Measurements from ENCODE around the gene TMTC1.
"Not testable (repeated sequence)": the region's sequence is repeated elsewhere in the genome, so short reads cannot be mapped to it uniquely, and the experiment has no call there.

The TMTC1 gene

GRCh38 chr12:29783773-29784666 lies at the start of gene TMTC1:
Gene TMTC1 (minus strand): TSS chr12:29783942. CDS start chr12:29783751, 191 bp downstream.
- DNase-seq (ENCODE audit: low spot score), result peak; percentile 93

- DNase-seq (ENCODE audit: low spot score), result no peak
These were observed 47.4 kb upstream of the TMTC1 start for GRCh38 chr12:29831173-29831572.

GRCh38 chr12:29830391-29830790 lies 46.6 kb upstream of the TMTC1 start:
- no peak for DNase-seq (ENCODE audit: low spot score)

GRCh38 chr12:29818916-29819623 lies 35.3 kb upstream of the TMTC1 start:
- DNase-seq (ENCODE audit: low spot score), result no peak

DNA sequence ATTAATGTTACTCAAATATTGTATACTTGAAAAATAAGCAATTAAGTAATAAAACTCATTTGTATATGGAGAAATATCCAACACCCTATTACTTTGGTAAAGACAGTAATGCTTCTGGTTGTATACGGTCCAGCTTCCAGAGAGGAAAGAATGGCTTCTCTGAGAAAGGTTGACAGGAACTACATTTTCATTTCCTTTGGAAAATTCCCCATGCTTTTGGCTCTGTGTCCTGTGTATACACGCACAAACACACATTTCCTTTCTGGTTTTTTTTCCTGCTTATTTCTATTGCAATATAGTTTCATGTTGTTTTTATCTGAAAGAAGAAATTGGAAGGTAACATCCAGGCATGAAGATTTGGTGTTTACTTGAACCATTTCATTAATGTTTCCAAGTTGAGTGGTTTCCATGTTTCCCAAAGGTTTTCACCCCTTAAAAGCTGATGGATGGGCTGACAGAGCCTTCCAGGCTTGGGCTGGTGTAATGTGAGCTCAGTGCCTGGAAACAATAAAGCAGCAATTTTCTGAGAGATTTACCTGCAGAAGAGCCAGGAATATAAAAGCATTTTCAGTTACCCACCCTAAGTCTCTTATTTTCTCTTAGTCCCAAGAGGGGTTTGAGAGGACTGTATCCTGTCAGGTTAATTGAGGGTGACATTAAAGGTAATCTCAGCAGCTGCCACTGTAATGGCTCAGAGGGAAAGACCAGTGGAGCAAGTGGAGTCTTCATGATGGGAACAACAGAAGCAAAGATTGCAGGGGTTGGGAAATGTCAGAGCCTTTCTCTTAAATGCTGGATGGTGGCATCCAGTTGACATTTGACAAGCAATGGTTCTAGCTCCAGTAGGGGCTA lies 33.4 kb upstream of the TMTC1 start:
- DNase-seq (ENCODE audit: low spot score), result no peak

GRCh38 chr12:29809616-29810361 lies 26.0 kb upstream of the TMTC1 start:
- not testable (repeated sequence) for DNase-seq (ENCODE audit: low spot score)

DNA sequence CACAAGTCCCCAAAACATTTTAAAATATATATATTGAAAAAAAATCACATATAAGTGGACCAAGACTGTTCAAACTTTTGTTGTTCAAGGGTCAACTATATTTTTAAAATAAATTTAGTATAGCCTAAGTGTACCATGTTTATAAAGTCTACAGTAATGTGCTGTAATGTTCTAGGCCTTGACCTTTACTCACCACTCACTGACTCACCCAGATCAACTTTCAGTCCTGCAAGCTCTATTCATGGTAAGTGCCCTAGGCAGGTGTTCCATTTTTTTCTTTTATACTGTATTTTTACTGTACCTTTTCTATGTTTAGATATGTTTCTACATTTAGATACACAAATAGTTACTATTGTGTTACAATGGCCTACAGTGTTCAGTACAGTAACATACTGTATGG lies 23.4 kb upstream of the TMTC1 start:
- no peak for DNase-seq (ENCODE audit: low spot score)

DNA sequence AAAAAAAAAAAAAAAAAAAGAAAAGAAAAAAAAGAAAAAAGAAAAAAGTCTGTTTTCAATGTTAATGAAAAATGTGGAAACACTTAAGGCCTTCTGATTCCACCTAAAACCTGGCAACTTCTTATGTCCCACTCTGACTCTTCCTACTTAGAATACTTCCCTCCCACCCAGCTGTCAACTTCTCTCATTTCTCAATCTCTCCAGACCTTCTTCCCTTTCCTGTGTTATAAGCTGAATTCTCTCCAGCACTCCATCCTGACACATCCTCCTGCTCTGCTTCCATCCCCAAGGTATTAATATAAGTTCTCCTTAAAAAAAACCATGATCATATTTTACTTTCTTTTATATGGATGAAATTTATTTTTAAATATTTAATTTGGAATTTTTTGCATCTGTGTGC lies 20.3 kb upstream of the TMTC1 start:
- no peak for DNase-seq (ENCODE audit: low spot score)

- no peak for DNase-seq (ENCODE audit: low spot score)
These were observed 15.8 kb upstream of the TMTC1 start for GRCh38 chr12:29799591-29799990.

DNA sequence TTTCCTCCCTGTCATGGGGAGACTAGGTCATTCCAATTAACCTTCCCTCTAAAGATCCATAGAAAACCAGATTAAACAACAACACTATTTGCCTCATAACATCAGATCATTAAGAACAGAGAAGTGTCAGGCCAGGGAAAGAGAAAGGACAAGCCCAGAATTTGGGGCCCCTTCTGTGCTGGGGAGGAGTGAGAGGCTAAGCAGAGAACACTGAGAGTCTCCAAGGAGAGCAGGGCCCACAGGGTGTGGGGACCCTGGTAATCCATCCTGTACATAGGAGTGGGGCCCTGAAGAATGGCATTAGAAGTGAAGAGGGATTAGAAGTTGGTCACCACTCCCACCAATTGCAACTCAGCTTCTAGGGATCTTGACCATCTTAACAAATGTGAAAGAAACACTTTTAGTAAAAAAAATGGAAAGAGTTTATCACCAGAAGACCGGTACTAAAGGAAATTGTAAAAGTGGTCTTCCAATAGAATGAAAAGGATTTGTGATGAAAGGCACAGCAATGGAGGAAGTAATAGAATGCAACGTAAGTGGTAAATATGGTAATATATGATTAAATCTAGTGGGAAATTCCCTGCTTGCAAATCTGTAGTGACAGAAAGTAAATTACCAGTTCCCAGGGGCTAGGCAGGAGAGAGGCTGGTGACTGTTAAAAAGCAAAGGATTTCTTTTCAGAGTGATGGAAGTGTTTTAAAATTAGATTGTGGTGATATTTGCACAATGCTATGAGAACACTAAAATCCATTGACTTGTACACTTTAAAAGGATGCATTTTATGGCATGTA lies 14.0 kb upstream of the TMTC1 start:
- DNase-seq (ENCODE audit: low spot score), result peak; percentile 60

DNA sequence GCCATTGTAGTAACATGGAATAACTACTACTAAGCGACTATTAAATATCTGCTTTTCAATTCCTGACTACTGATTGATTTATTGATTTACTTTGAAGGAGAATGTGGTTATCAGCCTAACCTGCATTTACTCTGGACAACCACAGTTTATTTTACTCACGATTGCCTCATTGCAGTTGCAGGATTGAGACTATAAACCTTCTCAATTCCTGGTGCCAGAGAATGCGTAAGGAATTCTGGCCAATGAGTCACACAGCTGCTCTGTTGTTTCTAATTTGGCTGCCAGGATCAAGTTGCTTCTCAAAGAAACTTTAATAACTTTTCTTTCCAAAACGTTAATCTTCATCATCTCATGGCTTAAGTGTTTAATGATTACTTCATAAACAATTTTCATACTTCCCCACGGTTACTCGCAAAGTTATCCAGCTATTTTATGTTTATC lies 13.1 kb upstream of the TMTC1 start:
- no peak for DNase-seq (ENCODE audit: low spot score)

DNA sequence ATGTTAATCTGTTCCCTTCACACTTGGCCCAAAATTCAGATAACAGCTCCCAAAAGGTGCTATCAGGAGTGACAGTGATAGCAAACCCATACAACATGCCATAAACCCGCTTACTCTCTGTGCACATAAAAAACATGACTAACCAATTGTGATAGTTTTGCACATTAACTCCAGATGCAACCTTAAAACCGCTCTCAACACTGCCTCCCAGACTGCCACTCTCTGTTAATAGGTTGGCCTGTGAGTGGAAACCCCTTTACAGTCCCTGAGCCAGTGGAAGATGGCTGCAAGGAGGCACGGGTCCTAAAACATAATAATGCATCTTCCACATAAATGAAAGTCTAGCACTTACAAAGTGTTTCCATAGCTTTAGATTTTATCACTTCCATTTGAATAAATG lies 12.0 kb upstream of the TMTC1 start:
- DNase-seq (ENCODE audit: low spot score), result no peak

DNA sequence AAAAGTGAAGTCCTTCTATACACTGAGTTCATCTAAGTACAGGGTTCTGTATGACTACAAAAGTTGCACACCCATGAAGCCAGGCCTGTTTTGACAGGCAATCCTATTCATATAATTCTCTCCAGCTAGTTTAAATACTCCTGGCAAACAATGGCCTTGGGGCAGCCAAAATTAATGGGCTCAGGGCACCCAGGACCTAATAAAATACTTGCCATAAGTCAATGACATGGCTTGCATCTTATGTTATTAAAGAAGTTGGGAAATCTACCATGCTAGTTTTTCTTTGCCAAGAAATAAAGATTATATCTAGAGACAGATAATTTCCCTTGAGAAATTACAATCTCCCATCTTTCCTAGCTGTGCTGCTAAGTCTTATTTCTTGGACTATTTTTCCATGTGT lies 11.1 kb upstream of the TMTC1 start:
- DNase-seq (ENCODE audit: low spot score), result no peak

GRCh38 chr12:29792853-29793252 lies 9.1 kb upstream of the TMTC1 start:
- DNase-seq (ENCODE audit: low spot score), result no peak

DNA sequence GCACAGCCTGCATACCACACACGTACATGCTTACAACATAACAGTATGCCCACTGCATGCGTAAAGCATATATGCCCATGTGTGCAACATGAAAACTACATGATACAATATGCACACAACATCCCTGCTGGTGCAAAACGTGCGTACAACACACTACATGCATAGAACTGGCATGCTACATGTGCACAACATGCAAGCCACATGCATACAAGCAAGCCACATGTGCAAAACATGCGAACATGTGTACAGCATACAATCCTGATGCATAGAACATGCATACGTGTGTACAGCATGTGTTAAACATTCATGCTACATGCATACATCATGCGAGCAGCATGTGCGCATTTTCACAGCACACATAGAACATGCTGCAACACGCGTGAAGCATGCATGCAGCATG lies 8.4 kb upstream of the TMTC1 start:
- no peak for DNase-seq (ENCODE audit: low spot score)

- DNase-seq (ENCODE audit: low spot score), result peak; percentile 84
These were observed 620 bp downstream of the TMTC1 start for GRCh38 chr12:29782871-29783772.

GRCh38 chr12:29782285-29782870 lies 1.4 kb downstream of the TMTC1 start:
- DNase-seq (ENCODE audit: low spot score), result no peak

DNA sequence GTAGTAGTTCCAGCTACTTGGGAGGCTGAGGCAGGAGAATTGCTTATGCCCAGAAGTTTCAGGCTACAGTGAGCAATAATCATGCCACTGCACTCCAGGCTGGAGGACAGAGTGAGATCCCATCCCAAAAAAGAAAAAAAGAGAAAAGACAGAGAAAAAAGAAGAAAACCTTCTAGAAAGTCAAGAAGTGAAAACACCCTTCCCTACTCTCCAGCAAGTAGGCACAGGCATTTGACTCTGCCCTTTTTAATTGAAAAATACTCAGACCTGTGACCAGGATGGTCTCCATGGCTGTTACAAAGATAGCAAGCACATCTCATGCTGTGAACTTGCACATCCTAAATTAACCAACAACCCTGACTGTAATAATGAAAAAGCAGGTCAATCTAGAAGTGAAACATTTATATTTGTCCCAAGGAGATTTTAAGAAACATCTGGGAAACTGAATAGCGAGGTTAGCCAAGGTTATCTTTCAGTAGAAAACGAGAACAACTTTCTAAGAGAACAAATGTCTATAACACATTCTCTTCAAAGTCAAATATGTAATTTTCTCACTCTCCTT lies 2.0 kb downstream of the TMTC1 start:
- DNase-seq (ENCODE audit: low spot score), result no peak

GRCh38 chr12:29781188-29781587 lies 2.6 kb downstream of the TMTC1 start:
- no peak for DNase-seq (ENCODE audit: low spot score)
